CD4-positive, alpha-beta T cell treated with Interferon alpha-2 for 1 hour (primary cell): Measurements from ENCODE around the gene CTAG1A.
"Not testable (repeated sequence)": the region's sequence is repeated elsewhere in the genome, so short reads cannot be mapped to it uniquely, and the experiment has no call there.

Experiments used
- DNase-seq, 2 donors: peaks; one replicate each; pipeline ENCODE4 v3.0.0-alpha.2; 2020 to 2022

CTAG1A gene

GRCh38 chrX:154575076-154575475, 9.9 kb upstream of the CTAG1A start:
- DNase-seq = not testable (repeated sequence)

GRCh38 chrX:154582994-154583393, 1.9 kb upstream of the CTAG1A start:
- DNase-seq = not testable (repeated sequence)

- not testable (repeated sequence) for DNase-seq
Observed at GRCh38 chrX:154590415-154590814, 5.5 kb downstream of the CTAG1A start.

- no peak for DNase-seq
Observed at GRCh38 chrX:154592505-154592904, 7.6 kb downstream of the CTAG1A start.

- DNase-seq = no peak
Observed at GRCh38 chrX:154593201-154593600, 8.3 kb downstream of the CTAG1A start.

DNA sequence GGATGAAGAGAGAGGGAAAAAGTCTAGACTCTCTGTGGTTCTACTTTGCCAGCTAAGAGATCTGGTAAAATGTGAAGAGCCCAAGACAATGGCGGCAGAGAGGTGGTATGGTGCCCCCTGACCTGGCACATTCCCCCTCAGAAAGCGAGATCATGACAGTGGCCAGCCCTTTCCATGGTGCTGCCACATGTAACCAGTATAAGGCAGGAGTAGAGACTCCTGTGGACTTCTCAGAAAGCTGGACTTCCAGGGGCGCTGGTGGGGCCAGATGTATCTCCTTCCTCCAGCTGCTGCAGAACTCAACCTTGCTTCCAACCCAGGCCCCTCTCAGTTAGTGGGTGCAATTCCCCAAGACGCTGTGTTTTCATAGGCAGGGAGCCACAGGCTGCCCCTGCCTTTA, 9.6 kb downstream of the CTAG1A start:
- no peak for DNase-seq

- no peak for DNase-seq
Observed at GRCh38 chrX:154595559-154596249, 10.8 kb downstream of the CTAG1A start.

DNA sequence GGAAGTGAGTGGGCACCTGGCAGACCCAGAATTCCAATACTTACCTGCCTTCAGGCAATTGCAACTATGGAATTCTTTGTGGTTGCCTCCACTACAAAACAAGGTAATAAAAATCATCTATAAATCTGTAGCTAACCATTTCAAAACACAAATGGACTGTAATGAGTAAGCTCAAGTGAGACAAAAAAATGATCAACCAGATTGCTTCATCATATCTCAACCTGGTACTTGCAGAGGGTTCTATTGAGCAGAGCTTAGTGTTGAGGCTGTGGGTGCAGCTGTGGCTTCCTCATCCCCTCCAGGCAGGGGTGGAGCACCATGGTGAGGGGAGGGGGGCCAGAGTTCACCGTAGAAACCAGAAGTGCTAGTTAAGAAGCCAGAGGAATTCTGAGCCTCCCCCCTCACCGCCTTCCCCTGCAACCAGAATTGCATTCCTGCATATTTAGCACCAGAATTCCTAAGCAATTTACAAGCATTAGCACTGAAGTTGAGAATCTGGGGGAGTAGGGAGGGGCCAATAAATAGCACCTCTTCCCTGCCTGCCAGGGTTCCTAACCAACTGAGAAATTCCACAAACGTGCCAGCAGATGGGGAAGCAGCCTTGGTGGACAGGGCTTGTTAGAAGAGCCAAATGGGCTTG, 11.5 kb downstream of the CTAG1A start:
- no peak for DNase-seq

DNA sequence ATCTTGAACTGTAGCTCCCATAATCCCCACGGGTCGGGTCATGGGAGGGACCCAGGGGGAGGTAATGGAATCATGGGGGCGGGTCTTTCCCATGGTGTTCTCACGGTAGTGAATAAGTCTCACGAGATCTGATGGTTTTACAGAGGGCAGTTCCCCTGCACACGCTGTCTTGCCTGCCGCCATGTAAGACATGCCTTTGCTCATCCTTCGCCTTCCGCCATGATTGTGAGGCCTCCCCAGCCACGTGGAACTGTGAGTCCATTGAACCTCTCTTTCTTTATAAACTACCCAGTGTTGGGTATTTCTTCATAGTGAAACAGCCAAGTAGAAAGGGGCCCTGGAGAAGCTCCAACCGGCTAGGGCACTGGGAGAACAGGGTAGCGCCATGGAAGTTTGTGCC, 12.3 kb downstream of the CTAG1A start:
- DNase-seq = no peak

DNA sequence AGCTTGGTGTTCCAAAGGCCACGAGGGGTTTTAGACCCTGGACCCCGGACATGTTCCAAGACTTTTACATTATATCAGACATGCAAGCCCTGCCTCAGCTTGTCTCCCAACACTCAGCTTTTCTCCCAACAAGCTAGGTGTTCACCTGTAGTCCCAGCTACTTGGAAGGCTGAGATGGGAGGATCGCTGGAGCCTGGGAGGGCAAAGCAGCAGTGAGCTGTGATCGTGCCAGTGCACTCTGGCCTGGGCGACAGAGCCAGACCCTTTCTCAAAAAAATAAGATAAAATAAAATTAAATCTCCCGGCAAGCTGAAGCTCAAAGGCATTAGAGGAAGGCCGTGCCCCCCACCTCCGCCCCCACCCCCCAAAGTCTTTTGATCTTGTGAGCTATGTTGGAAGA, 13.7 kb downstream of the CTAG1A start:
- DNase-seq = no peak

GRCh38 chrX:154599531-154599930, 14.6 kb downstream of the CTAG1A start:
- no peak for DNase-seq

DNA sequence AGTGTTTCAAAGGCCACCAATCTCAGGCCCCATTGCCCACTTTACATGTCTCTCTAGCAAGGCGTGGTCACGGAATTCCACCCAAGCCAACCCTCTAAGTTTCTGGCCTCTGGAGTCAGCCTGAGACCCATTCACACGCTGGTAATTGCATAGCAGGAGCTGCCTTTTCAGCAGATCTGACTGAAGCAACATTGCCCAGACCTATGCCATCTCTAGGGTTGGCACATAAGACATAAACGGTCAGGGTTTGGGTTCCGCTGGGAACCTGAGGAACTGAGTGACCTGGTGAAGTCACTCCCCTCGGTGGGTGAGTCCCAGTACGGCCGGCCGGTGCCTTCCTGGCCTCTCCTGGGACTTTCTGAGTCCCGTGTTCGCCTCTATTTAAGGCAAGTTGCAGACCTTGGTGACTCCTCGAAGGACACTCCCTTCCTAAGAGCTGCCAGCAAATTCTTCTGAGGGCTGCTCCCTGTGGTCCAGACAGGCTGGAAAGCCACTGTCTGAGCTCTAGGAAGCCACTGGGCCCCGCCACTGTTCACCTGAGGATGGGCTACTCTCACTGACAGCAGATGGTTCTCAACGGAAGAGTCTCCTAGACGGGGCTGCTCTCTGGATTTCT, 15.9 kb downstream of the CTAG1A start:
- DNase-seq = no peak

GRCh38 chrX:154602226-154602625, 17.3 kb downstream of the CTAG1A start:
- no peak for DNase-seq

DNA sequence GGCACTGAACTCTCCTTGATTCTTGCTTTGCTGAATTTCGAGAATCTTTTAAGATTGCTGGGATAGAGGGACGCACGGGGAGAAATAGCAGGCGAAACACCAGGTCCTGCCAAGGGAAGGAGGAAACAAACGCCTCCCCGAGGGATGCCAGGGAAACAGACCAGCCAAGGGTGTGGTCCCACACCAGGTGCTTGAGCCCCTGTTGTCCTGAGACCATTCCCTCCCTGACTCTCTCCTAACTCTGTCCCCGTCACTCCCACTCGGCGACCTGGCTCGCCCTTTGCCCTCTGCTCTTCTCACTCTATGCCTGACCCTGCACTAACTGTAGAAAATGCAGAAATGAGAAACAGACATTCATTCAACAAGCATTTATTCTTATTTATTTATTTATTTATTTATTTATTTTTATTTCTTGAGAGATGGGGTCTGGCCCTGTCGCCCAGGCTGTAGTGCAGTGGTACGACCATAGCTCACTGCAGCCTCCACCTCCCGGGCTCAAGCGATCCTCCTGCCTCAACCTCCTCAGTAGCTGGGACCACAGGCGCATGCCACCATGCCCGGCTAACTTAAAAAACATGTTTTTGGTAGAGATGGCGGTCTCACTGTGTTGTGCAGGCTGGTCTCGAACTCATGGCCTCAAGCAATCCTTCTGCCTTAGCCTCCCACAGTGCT, 18.0 kb downstream of the CTAG1A start:
- no peak for DNase-seq

DNA sequence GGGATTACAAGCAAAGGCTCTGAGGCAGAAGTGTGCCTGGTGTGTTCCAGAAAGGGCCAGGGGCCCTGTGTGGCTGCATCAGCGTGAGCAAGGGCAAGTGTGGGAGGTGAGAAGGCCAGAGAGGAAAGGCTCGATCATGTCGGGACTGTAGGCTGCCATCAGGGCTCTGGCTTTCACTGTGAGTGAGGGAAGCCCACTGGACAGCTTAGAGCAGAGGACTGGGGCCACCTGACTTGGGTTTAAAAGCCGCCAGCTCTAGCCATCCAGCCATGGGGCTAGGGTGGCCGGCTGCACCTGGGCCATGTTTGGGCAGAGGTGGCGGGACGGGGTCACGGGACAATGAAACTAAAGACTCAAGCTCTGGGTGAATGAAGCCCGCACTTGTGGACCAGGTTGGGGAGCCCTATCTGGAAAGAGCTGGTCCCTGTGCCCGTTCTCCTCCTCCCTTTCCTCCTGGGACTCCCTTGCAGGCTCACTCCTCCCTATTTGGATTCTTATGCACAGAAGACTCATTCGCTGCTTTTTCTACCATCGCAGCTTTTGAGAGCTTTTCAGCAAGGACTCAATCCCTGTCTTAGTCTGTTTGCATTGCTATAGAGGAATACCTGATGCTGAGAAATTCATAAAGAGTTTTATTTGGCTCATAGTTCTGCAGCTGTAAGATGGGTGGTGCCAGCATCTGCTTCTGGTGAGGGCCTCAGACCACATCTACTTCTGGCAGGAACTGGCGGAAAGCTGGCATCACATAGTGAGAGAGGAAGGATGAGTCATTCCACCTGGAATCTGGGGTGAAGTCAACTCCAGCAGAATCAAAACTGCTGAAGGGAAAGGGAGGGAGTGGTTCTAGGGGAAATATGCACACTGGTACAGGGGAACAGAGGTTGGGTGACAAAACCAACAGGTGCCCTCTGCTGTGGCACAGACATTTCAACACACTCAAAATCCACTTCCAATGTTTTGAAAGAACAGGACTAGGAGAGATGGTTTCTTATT, 18.8 kb downstream of the CTAG1A start:
- DNase-seq = no peak

DNA sequence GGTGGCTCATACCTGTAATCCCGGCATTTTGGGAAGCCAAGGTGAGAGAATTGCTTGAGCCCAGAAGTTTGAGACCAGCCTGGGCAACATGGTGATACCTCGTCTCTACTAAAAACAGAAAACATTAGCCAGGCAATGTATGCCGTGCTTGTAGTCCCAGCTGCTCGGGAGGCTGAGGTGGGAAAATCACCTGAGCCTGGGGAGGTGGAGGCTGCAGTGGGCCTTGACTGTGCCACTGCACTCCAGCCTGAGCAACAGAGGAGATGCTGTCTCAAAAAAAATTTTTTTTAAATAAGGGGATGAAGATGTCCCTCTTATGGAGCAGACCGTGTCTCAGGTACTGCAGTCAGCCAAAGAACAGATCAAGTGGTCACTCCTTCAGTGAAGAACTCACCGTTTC, 20.6 kb downstream of the CTAG1A start:
- DNase-seq = no peak

GRCh38 chrX:154607370-154607769, 22.4 kb downstream of the CTAG1A start:
- no peak for DNase-seq

DNA sequence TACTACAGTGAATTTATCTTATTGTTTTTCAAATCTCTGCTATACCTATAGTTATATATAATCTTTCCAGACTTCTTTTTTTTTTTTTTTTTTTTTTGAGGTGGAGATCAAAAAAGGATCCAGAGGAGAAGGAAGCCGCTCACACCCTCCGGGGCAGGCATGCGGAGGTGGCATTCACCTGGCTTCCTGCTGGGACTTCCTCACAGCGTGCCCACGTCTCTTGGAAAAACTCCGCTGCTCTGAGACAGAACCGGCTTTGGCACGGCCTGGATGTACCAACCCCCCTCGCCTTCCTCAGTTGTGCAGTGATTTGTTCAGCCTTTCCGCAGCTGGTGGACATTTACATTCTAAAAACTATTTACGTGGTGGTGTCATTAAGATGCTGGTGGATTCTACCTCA, 23.0 kb downstream of the CTAG1A start:
- DNase-seq = not testable (repeated sequence)

DNA sequence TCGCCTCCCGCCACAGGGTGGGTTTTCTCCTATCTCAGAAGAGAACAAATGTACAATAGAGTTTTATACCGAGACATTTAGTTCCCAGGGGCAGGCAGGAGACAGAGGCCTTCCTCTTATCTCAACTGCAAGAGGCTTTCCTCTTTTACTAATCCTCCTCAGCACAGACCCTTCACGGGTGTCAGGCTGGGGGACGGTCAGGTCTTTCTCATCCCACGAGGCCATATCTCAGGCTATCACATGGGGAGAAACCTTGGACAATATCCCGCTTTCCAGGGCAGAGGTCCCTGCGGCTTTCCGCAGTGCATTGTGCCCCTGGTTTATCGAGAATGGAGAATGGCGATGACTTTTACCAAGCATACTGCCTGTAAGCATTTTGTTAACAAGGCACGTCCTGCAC, 23.9 kb downstream of the CTAG1A start:
- not testable (repeated sequence) for DNase-seq

DNA sequence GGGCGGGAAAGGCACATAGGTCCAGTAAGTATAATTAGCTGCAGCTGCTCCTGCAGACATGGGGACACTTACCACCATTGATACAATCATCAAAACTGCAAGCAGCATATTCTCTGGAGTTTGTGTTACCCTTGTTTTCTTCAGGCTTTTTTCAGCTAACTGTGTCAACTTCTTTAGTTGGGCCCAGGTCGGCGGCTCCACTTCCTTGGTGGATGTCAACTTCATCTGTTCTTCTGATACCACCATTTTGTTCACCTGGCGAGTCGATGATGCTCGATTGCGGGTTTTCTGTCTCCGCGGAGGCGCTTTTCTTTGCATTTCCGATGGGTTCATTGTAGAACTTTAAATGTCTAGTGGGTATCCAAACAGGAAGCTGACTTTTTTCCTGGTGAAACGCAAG, 26.2 kb downstream of the CTAG1A start:
- not testable (repeated sequence) for DNase-seq

DNA sequence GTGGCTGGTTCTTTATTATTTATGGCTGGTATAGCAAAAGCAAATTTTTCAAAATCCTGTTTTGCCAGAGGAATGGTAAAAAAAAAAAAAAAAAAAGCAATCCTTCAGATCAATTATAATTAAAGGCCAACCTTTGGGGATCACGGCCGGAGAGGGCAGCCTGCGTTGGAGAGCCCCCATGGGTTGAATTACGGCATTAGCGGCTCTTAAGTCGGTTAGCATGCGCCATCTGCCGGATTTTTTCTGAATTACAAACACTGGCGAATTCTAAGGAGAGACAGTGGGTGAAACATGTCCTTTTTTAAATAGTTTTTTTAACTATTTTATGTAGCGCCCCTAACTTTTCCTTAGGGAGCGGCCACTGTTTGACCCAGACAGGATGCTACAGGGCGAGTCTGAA, 28.7 kb downstream of the CTAG1A start:
- not testable (repeated sequence) for DNase-seq

DNA sequence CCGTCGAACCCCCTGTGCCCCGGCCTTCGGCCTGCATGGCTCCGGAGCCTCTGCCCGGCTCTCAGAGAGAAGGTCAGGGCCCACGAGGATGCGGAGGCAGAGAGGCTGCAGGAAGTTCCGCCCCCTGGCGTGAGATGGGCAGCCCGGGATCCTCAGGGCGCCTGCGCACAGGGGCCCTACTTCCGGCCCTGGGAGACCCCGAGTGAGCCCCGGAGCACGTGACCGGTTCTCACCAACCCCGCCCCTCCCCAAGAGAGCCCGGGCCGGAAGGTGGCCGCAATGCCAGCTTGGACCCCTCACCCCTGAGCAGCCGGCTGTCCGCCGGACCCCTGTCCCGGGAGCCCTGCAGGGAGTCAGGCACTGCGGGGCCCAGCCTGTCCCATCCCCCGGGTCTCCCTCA, 34.2 kb downstream of the CTAG1A start, which contains the start of gene CTAG1B:
TSS of gene CTAG1B (minus strand) at position 101 of the 400 bp plus-strand sequence. CDS start at position 37, 64 bp downstream.
- DNase-seq = not testable (repeated sequence)
